Bronchial epithelial cell (primary cell): Measurements from ENCODE around the gene ADRM1. TPM values are rescaled to one million over a fixed set of nuclear protein-coding genes. Genes with fewer than 3 reads are reported as not detected.

ENCODE experiments used
- DNase-seq: peaks from one replicate; pipeline ENCODE4 v3.0.0-alpha.2; 2010; ENCODE audit warnings: low read depth
- FAIRE-seq: peaks from 2 replicates; lab custom pipeline; 2011; peaks lifted over from hg19 to GRCh38; lab: Jason Lieb, UNC
- H3K27me3 ChIP-seq: 2 replicates; pipeline ENCODE4 v1.5.1; 2011; ENCODE audit warnings: low read length; ENCODE audit not compliant: control insufficient read depth, insufficient read depth
- H3K36me3 ChIP-seq: 2 replicates; pipeline ENCODE4 v1.5.1; 2011; ENCODE audit warnings: low read length; ENCODE audit not compliant: control insufficient read depth, insufficient read depth
- H3K4me3 ChIP-seq: 2 replicates; pipeline ENCODE4 v1.5.1; 2011; ENCODE audit warnings: mild to moderate bottlenecking, low read depth, low read length, control low read depth
- total RNA-seq: library from RNA; depleted of rRNA; stranded (reverse); fragments of >200 nt; gene quantifications from 2 replicates; pipeline ENCODE4 v1.2.1, GENCODE V29; 2014
- TF ChIP-seq, protein P1 (sequence below): IDR thresholded peaks from 2 replicates; pipeline ENCODE4 v1.5.1; 2011; ENCODE audit warnings: mild to moderate bottlenecking, moderate library complexity, low read length, control low read depth, inconsistent platforms; ENCODE audit not compliant: insufficient read depth, severe bottlenecking

ADRM1 gene
- total RNA-seq, 1 donor from 2014 or later = 145 TPM

DNA sequence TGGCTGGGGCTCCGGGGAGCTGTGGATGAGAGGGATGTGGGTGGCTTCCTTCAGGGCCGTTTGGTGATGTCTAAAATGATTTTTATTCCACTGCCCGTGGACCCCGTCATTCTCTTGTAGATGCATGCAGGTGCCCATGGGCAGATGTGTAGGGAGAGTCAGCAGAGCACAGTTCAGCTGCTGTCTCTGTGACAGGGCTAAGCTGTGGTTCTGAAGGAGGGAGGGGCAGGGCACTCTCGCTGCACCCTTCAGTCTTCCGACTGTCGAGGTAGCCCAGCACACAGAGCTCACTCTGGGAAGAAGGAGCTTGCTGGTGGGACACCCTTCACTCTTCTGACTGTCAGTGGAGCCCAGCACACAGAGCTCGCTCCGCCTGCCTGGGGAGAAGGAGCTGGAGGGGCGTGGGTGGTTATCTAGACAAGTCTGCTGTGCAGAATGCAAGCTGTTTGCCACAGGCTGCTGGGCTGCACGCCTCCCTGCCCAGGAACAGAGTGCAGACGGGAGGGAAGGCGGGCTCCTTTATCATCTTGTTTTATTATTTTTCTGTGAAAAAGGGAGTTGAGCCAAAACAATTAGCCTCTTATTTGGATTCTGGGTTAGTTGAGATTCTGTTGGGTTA, 28.4 kb upstream of the ADRM1 start:
- Histone ChIP-seq H3K27me3 (no peaks in the 10 kb centered on the region), H3K36me3 (peaks cover 28% of the 10 kb centered on the region), H3K4me3 (no peak overlapping the region)
- no peak for DNase-seq
- FAIRE-seq = no peak
- TF ChIP-seq, protein P1, sequence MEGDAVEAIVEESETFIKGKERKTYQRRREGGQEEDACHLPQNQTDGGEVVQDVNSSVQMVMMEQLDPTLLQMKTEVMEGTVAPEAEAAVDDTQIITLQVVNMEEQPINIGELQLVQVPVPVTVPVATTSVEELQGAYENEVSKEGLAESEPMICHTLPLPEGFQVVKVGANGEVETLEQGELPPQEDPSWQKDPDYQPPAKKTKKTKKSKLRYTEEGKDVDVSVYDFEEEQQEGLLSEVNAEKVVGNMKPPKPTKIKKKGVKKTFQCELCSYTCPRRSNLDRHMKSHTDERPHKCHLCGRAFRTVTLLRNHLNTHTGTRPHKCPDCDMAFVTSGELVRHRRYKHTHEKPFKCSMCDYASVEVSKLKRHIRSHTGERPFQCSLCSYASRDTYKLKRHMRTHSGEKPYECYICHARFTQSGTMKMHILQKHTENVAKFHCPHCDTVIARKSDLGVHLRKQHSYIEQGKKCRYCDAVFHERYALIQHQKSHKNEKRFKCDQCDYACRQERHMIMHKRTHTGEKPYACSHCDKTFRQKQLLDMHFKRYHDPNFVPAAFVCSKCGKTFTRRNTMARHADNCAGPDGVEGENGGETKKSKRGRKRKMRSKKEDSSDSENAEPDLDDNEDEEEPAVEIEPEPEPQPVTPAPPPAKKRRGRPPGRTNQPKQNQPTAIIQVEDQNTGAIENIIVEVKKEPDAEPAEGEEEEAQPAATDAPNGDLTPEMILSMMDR = no peak

DNA sequence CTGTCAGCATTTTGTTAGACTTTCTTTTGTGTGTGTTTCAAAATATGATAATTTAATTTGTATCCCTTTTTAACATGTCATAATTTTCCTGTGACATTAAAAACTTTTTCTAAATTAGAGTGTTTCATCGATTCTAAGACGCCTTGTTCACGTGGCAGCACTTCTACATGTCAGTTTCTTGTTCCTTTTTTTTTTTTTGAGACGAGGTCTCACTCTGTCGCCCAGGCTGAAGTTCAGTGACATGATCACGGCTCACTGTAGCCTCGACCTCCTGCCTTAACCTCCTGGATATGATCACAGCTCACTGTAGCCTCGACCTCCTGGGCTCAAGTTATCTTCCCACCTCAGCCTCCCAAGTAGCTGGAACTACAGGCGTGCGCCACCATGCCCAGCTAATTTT, 27.6 kb upstream of the ADRM1 start:
- Histone ChIP-seq H3K36me3 (peaks cover 35% of the 10 kb centered on the region), H3K4me3 (no peak overlapping the region), H3K27me3 (no peaks in the 10 kb centered on the region)
- TF ChIP-seq, protein P1 = no peak
- no peak for FAIRE-seq
- DNase-seq = no peak

DNA sequence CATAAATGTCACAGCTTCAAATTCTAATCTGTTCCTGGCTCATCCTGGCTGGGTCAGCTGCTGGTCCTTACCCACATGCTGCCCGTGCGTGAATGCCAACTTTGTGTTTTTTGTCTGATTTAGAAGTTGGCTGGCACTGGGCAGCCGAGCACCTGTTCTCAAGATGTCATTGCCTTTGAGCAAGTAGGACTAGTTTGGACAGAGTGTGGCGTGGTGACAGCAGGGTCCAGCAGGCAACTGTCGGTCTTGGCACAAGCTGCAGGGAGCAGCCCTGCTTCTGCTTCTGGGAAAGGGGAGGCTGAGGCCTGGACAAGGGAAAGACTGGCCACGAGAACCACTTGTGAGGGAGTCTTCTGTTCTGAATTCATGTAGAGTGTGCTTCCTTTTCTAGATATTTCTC, 26.4 kb upstream of the ADRM1 start:
- Histone ChIP-seq H3K36me3 (peaks cover 46% of the 10 kb centered on the region), H3K27me3 (no peaks in the 10 kb centered on the region), H3K4me3 (no peak overlapping the region)
- FAIRE-seq (no peak), DNase-seq (no peak)
- TF ChIP-seq, protein P1 = no peak

DNA sequence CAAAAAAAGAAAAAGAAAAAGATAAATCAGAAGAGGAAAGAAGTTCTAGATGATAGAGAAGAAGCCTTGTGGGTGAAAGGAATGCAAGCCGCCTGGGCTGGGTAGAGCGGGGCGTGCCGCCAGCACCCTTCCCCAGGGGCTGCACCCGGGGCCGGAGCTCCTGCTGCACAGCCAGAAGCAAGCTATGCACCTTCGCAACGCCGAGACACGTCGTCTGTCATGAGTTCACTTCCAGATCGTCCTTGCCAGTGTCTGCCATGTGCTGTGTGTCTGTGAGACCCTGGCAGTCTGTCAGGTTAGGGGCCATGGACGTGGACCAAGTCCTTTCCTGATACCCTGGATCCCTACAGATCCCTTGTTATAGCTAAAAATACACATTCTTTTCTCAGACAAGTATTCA, 25.5 kb upstream of the ADRM1 start:
- H3K4me3 ChIP-seq = no peak overlapping the region
- FAIRE-seq (no peak), DNase-seq (no peak)
- TF ChIP-seq, protein P1 = no peak
- no peaks in the 10 kb centered on the region for H3K27me3 ChIP-seq
- H3K36me3 ChIP-seq = peaks cover 46% of the 10 kb centered on the region

DNA sequence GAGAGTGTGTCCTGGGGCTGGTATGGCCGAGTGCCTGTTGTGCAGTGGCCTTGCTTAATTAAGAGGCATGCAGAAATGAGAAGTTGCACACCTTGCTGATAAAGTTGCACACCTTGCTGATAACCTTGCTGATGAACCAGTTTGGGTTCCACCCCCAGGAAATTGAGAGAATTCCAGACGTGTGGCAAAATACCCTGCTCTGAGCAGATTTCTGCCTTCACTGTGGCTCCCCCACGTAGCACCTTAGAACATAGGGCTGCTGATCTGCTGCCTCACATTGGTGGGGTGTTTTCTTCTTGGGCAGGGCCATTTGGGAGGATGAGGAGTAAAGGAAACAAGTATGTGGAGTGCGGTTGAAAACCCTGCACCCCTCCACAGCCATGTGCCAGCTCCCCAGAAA, 22.5 kb upstream of the ADRM1 start:
- FAIRE-seq (no peak), DNase-seq (no peak)
- Histone ChIP-seq H3K4me3 (no peak overlapping the region), H3K27me3 (no peaks in the 10 kb centered on the region), H3K36me3 (peaks cover 39% of the 10 kb centered on the region)
- TF ChIP-seq, protein P1 = no peak

DNA sequence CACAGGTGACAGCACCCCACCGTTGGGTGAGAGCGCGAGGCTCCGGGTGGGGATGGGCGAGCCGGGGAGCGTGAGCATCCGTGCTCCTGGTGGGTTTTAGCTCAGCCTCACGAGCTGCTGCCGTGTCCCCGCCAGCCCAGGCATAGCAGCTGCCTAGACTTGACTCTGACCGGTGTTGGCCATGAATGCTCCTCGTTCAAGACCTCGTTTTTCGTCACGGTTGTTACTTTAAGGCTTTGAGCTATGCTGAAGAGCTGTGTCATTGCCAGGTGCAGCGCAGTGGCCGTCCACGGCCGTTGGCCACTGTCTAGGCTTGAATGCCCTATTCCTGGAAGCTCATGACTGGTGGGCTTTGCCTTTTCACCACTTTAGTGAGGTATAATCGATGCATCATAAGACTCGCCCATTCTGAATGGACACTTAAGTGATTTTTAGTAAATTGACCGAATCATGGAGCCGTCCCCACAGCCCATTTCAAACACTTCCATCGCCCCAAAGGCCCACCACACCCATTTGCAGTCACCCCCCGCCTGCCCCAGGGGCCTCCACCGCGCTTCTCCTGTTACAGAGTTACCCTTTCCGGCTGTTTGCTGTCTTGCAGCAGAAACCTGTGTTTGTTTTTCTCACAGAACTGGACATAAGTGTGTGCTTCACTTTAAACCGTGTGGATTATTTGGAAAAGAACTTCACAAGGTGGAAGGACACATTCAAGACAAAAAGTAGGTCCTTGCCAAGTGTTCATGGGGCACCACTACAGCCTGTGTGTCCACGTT, 21.4 kb upstream of the ADRM1 start:
- TF ChIP-seq, protein P1 = no peak
- DNase-seq (no peak), FAIRE-seq (no peak)
- Histone ChIP-seq H3K27me3 (no peaks in the 10 kb centered on the region), H3K36me3 (peaks cover 44% of the 10 kb centered on the region), H3K4me3 (no peak overlapping the region)
